Measurements from ENCODE around the gene CEP152.
A peak's percentile ranks its signal among the peaks of the same experiment; 100 is the strongest.

Gene CEP152

DNA sequence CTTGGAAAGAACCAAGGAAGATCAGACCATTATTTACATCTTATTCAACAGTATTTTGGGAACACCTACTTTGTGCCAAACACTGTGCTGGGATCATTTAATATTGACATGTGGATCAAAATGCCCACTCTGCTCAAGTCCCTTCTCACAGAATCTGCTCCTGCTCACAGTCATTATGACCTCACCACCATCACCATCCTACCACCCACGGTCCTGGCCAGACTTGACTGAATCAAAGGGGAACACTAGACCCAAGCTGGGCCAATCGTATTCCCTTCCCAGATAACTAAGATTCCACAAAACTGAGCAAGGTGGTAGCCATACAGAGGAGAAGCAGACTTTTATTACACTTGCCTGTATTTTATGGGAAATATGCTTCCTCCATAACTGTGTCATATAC is 3.4 kb upstream of the CEP152 start:
- Histone ChIP-seq H3K27me3 (replicated peaks; ENCODE audit: insufficient read depth, low read length) (no peaks in the 10 kb centered on the region), H4K20me1 (ENCODE audit: insufficient read depth, low read length) (no peaks in the 10 kb centered on the region), H3K4me3 (ENCODE audit: low read length) (no peak overlapping the region), H2AFZ (ENCODE audit: low read length) (no peak overlapping the region), H3K79me2 (ENCODE audit: low read length) (peaks cover 15% of the 10 kb centered on the region), H3K36me3 (replicated peaks; ENCODE audit: insufficient read depth, low read length) (no peaks in the 10 kb centered on the region), H3K4me2 (ENCODE audit: low read depth, low read length) (no peak overlapping the region), H3K9ac (ENCODE audit: low read length) (no peak overlapping the region), H3K9me3 (replicated peaks; ENCODE audit: insufficient read depth, low read length) (no peaks in the 10 kb centered on the region), H3K27ac (ENCODE audit: low read length) (no peak overlapping the region), H3F3A (ENCODE audit: insufficient read depth, low read length) (peaks cover 7% of the 10 kb centered on the region; the same call in 1 of the 2 replicates), H3K9me2 (replicated peaks; ENCODE audit: insufficient read depth, low read length) (no peaks in the 10 kb centered on the region), H3K4me1 (ENCODE audit: low read length) (peaks cover 9% of the 10 kb centered on the region)
- no peak for DNase-seq
- TF ChIP-seq, protein P1, sequence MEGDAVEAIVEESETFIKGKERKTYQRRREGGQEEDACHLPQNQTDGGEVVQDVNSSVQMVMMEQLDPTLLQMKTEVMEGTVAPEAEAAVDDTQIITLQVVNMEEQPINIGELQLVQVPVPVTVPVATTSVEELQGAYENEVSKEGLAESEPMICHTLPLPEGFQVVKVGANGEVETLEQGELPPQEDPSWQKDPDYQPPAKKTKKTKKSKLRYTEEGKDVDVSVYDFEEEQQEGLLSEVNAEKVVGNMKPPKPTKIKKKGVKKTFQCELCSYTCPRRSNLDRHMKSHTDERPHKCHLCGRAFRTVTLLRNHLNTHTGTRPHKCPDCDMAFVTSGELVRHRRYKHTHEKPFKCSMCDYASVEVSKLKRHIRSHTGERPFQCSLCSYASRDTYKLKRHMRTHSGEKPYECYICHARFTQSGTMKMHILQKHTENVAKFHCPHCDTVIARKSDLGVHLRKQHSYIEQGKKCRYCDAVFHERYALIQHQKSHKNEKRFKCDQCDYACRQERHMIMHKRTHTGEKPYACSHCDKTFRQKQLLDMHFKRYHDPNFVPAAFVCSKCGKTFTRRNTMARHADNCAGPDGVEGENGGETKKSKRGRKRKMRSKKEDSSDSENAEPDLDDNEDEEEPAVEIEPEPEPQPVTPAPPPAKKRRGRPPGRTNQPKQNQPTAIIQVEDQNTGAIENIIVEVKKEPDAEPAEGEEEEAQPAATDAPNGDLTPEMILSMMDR (IDR thresholded peaks at IDR 0.05; ENCODE audit: low read length), result no peak
- TF ChIP-seq EZH2 (optimal IDR thresholded peaks at IDR 0.05; ENCODE audit: low read depth, low read length) (no peak), EZH2phosphoT487 (IDR thresholded peaks at IDR 0.05; ENCODE audit: low read length) (no peak)

DNA sequence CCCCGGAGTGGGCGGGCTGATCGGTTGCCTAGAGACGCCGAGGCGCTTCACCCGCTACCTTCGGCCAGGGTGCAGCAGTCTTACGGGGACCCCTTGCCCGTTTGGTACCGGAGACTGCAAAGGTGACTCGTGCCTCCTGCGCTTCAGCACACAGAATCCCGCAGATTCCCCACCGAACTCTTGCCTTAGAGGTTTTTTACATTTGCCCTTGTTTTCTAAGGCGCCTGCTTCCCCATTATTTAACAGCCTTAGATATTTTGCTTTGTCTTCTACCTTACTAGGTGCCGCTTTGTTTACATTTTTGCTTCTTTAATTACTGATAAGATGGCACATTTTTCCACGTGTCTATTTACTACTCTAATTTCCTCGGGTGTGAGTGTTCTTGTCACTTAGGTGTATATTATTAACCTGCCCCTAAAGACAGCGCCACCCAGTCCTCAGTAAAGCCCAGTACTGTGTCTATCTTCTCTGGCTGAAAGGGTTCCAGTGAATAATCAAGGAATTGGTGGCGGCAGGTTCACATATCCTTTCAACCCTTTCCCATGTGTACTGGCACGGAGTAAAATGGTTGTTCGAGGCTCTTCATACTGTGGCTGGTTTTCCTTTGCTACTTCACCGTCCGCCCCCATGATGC is 573 bp upstream of the CEP152 start:
- no peaks in the 10 kb centered on the region for H3K9me2 ChIP-seq (replicated peaks; ENCODE audit: insufficient read depth, low read length)
- H4K20me1 ChIP-seq (ENCODE audit: insufficient read depth, low read length), result no peaks in the 10 kb centered on the region
- H3K4me1 ChIP-seq (ENCODE audit: low read length), result peaks cover 11% of the 10 kb centered on the region
- H3K79me2 ChIP-seq (ENCODE audit: low read length), result peaks cover 43% of the 10 kb centered on the region
- TF ChIP-seq EZH2 (optimal IDR thresholded peaks at IDR 0.05; ENCODE audit: low read depth, low read length) (no peak), EZH2phosphoT487 (IDR thresholded peaks at IDR 0.05; ENCODE audit: low read length) (no peak)
- TF ChIP-seq, protein P1 (IDR thresholded peaks at IDR 0.05; ENCODE audit: low read length), result peak; percentile 32
- peaks cover 7% of the 10 kb centered on the region; the same call in 1 of the 2 replicates for H3F3A ChIP-seq (ENCODE audit: insufficient read depth, low read length)
- peak; percentile 16 for DNase-seq
- H3K4me2 ChIP-seq (ENCODE audit: low read depth, low read length), result peak overlapping the region; percentile 86
- peak overlapping the region; percentile 90 for H2AFZ ChIP-seq (ENCODE audit: low read length)
- H3K27ac ChIP-seq (ENCODE audit: low read length), result no peak overlapping the region
- H3K9me3 ChIP-seq (replicated peaks; ENCODE audit: insufficient read depth, low read length), result no peaks in the 10 kb centered on the region
- H3K4me3 ChIP-seq (ENCODE audit: low read length), result peak overlapping the region; percentile 72
- no peaks in the 10 kb centered on the region for H3K27me3 ChIP-seq (replicated peaks; ENCODE audit: insufficient read depth, low read length)
- H3K36me3 ChIP-seq (replicated peaks; ENCODE audit: insufficient read depth, low read length), result no peaks in the 10 kb centered on the region
- H3K9ac ChIP-seq (ENCODE audit: low read length), result peak overlapping the region; percentile 36; the same call in 1 of the 2 replicates

DNA sequence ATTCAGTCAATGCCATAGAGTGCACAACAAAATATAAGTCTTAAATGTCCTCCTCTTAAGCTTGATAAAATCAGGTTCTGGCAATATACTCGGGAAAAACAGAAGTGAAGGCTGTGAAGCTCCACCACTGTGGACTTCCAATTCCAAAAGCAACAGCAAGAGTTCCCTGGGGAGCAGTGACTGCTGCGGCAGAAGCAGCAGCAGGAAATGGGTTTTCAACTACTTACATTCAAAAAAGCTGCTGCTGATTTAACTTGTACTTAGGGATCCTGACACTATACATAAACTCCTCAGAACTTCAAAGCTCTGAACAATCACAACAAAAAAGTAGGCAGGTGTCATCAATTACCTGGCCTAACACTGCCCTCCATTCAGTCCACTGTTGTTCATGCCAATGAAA is 4.7 kb downstream of the CEP152 start:
- Histone ChIP-seq H3K79me2 (ENCODE audit: low read length) (peaks cover 92% of the 10 kb centered on the region), H3K4me1 (ENCODE audit: low read length) (peaks cover 18% of the 10 kb centered on the region), H3K4me2 (ENCODE audit: low read depth, low read length) (no peak overlapping the region), H3K36me3 (replicated peaks; ENCODE audit: insufficient read depth, low read length) (peaks cover 2% of the 10 kb centered on the region; the same call in 1 of the 2 replicates), H3K4me3 (ENCODE audit: low read length) (no peak overlapping the region), H3F3A (ENCODE audit: insufficient read depth, low read length) (peaks cover 11% of the 10 kb centered on the region; the same call in 1 of the 2 replicates), H3K27me3 (replicated peaks; ENCODE audit: insufficient read depth, low read length) (no peaks in the 10 kb centered on the region), H4K20me1 (ENCODE audit: insufficient read depth, low read length) (0 out of 2 replicates have a peak, but pooled peaks cover 9% of the 10 kb centered on the region), H3K27ac (ENCODE audit: low read length) (no peak overlapping the region), H2AFZ (ENCODE audit: low read length) (no peak overlapping the region), H3K9me2 (replicated peaks; ENCODE audit: insufficient read depth, low read length) (no peaks in the 10 kb centered on the region), H3K9ac (ENCODE audit: low read length) (no peak overlapping the region), H3K9me3 (replicated peaks; ENCODE audit: insufficient read depth, low read length) (no peaks in the 10 kb centered on the region)
- no peak for DNase-seq
- TF ChIP-seq, protein P1 (IDR thresholded peaks at IDR 0.05; ENCODE audit: low read length), result no peak
- TF ChIP-seq EZH2phosphoT487 (IDR thresholded peaks at IDR 0.05; ENCODE audit: low read length), result no peak
- no peak for TF ChIP-seq EZH2 (optimal IDR thresholded peaks at IDR 0.05; ENCODE audit: low read depth, low read length)

All from MM.1S (cell line).